ENCODE results near the gene NDP.
"Not testable (repeated sequence)": the region's sequence is repeated elsewhere in the genome, so short reads cannot be mapped to it uniquely, and the experiment has no call there.

The NDP gene

DNA sequence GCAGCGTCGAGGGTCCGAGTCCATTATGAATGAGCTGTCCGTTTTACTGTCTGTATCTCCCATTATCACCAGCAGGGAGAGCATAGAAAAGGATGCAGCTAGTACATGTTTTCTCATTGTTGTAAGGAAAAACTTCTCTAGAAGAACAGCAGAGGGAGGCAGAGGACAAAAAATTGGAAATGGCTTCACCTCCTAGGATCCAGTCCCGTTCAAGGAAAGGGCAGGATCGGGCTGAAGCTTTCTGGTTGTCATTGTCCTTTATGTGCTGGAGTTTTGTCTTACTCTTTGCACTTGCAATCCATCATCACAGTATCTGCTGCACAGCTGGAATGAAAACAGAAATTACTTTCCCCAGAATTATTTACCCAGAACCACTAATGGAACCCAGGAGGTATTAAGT, 14.7 kb downstream of the NDP start:
- no peak for TF ChIP-seq ZNF274 (IDR thresholded peaks at IDR 0.05; ENCODE audit: low read depth, low read length)
- no peak overlapping the region for H3K4me3 ChIP-seq (ENCODE audit: low read length)

DNA sequence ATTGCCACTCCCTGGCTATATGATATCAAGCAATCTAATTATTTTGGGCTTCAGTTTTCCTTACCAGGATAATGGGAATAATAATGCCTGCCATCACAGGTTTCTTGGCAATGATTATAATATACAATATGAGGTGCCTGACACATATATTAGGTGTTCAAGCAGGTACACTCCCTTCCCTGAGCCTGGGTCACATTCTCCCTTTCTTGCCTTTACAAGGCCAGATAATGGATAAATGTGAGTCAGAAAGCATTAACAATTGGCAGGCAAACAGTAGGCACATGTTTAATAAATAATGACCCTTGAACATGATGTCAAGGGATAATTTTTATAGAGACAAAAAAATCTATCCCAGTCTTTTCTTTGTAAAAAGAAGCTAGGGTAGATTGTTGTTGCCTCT, 17.2 kb downstream of the NDP start:
- H3K4me3 ChIP-seq (ENCODE audit: low read length) = no peak overlapping the region
- TF ChIP-seq ZNF274 (IDR thresholded peaks at IDR 0.05; ENCODE audit: low read depth, low read length) = no peak

DNA sequence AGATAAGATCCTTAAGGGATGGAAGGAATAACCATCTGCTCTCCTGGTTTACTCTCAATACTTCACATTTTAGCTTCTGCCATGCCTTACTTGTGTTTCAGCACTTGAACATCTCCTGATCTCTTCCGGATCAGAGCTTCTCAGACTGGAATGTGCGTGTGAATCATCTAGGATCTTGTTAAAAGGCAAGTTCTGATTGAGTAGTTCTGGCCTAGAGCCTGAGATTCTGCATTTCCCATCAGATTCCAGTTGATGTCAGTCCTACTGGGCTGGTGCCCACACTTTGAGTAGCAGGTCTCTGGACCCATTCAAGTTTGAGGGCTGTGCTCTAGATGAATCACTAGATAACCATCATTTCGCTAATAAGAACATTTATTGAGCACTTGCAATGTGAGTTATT, 20.0 kb downstream of the NDP start:
- no peak overlapping the region for H3K4me3 ChIP-seq (ENCODE audit: low read length)
- TF ChIP-seq ZNF274 (IDR thresholded peaks at IDR 0.05; ENCODE audit: low read depth, low read length) = no peak

DNA sequence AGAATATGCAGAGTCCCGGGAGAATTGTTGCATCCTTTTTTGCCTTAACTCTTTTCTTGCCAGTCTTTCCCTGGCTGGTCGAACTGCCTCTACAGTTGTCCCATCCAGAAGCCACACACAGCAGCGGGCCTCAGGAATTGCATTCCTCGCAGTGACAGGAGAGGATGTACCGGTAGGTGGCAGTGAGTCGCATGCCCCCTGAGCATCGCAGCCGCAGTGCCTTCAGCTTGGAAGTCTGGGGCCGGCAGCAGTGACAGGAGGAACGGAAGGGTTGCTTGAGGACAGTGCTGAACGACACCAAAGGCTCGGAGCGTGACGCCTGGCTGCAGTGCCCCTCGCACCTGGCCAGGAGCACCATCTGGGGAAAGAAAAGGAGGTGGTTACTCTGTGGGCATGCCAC, 23.5 kb downstream of the NDP start:
- no peak overlapping the region for H3K4me3 ChIP-seq (ENCODE audit: low read length)
- no peak for TF ChIP-seq ZNF274 (IDR thresholded peaks at IDR 0.05; ENCODE audit: low read depth, low read length)

DNA sequence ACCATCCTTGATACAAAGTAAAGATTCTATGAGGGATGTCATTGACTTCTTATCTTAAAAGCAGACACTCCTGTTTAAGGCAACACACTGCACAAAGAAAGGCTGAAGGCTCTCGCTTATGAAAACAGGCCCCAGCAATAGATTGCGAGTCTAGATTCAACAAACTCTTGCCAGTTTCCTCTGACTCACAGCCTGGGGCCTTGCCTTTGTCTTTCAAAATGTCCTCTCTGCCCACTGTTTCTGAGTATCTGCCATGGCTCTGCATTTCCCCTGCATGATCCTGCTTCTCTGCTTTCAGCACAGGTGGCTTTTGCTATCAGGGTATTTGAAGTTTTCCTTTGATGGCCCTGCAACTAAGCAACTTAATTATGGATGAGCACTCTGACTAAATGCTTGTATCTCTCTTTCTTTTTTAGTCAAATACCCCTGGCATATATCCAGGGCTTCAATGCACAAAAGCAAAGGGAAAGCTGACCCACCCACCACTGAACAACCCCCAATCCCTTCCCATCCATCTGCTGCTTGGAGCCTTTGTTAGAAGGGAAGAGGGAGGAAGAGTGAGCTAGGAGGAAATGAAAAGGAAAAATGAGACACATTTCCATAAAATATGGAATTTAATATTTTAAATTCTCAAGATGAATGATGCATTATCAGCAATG, 32.2 kb downstream of the NDP start:
- TF ChIP-seq ZNF274 (IDR thresholded peaks at IDR 0.05; ENCODE audit: low read depth, low read length) = no peak
- no peak overlapping the region for H3K4me3 ChIP-seq (ENCODE audit: low read length)

DNA sequence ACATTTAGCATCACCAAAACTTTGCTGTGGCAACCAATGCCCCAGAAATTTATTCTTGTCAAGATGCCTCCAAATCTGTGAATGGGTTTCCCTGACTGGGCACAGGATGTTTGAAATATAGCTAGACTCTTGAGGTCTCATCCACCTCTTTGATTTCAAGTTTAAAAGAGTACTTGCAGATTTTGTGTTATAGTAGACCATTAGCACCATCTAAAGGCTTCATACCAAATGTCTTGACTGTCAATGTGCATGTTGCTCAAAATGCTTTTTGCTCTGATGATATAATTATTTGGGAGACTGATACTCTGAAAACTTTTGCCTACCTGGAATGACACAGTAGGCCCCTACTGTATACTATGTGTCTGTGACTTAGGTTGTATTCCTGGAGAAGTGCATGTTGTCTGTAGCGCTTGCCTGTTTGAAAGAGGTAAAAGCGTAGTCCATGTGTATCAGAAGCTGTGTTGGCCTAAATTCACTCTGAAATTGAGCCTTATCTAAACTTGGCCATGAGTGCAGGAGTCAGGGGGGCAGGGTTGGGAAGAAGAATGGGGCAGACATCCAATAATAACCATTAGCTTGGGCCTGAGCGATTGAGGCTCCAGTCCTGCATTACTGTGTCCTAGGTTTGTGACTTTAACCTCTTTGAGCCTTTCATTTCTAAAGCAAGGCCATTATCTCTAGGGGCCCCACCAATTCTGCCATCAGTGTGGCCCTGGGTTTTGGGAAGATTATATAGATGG, 33.8 kb downstream of the NDP start:
- TF ChIP-seq ZNF274 (IDR thresholded peaks at IDR 0.05; ENCODE audit: low read depth, low read length) = no peak
- H3K4me3 ChIP-seq (ENCODE audit: low read length) = no peak overlapping the region

DNA sequence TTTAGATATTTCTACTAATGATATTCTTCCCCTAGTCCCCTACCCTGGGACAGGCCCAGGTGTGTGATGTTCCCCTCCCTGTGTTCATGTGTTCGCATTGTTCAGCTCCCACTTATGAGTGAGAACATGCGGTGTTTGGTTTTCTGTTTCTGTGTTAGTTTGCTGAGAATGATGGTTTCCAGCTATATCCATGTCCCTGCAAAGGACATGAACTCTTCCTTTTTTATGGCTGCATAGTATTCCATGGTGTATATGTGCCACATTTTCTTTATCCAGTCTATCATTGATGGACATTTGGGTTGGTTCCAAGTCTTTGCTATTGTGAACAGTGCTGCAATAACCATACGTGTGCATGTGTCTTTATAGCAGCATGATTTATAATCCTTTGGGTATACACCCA, 51.2 kb downstream of the NDP start:
- not testable (repeated sequence) for H3K4me3 ChIP-seq (ENCODE audit: low read length)

DNA sequence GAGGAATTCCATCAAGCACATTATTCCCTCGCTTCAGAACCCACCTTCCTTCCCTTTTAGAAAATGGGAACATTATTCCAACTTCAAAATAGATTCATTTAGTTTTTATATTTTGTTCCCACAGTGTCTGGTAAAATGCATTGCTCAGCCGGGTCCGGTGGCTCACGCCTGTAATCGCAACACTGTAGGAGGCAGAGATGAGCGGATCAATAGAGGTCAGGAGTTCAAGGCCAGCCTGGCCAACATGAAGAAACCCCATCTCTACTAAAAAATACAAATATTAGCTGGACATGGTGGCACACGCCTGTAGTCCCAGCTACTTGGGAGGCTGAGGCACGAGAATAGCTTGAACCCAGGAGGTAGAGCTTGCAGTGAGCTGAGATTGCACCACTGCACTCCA, 62.4 kb downstream of the NDP start:
- H3K4me3 ChIP-seq (ENCODE audit: low read length) = not testable (repeated sequence)

DNA sequence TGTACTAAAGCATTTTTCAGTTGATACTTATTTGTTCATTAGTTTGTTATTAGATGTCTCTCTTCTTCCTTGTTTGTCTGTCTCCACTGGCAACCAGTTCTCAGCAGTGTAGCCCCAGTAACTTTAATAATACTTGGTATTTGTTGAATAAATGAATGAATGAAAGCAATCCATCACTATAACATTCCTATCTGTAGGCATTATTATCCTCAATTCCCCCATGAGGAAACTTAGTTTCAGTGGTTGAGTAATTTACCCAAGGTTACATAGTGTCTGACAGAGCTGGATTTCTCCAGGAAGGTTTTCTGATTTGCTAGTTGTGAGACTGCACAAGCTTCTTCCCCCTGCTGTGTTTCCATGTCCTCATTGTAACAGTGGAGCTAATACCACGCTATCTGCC, 63.2 kb downstream of the NDP start:
- no peak for TF ChIP-seq ZNF274 (IDR thresholded peaks at IDR 0.05; ENCODE audit: low read depth, low read length)
- H3K4me3 ChIP-seq (ENCODE audit: low read length) = no peak overlapping the region

DNA sequence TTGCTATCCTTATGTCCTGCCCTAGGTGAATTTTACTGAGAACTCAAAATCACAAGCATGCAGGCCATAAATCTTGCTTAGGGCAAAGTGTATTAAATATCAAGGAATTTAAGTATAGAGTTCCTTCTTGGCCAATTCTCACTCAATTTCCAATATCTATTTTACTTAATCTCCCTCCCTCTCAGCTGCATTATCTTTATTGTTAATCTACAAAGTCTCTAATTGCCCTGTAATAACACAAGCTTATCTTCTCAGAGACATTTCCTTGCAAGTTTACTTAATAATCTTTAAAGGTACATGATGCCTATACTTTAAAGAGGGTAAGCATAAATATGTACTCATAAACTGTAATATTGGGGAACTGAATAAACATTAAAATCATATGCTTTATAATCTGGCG, 64.0 kb downstream of the NDP start:
- no peak overlapping the region for H3K4me3 ChIP-seq (ENCODE audit: low read length)
- no peak for TF ChIP-seq ZNF274 (IDR thresholded peaks at IDR 0.05; ENCODE audit: low read depth, low read length)

DNA sequence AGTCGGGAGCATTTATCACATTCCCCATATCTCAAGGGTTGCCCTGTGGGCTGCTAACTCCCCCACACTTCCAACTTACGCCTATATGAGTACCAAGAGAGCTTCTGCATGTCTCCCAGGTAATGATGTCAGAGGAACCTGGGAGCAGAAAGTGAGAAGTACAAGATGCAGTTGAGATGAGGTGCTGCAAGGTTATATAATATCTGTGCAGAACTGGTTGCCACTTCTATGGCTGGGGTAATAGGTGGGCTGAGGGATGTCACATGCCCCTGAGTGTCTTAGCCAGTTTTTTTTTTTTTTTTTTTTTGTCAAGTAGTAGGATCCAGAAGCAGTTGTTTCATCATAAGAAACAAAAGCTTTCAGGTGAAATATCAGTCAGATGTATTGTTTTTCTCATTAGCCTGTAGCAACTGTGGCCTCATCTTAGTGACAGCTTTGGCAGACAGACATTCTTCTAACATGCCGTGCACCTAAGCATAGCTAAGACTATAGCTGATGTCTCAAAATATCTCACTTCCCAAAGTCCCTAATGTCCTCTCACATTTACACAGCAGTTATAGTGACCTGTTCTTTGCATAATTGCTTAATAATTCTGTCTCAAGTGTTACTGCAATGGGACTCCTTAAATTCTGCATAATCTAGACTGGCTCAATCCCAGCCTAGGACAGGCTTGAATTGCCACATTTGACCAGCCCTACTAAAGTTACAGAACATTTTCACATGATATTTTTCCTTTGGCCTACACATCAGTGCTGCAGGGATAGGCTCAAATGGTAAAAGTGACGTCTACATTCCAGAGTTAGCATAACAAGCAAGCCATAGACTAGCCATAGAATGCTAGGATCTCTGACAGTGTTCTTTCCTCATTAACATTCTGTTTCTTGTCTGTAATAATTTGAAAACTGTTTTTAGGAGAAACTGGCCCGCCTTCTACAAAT, 73.0 kb downstream of the NDP start:
- no peak overlapping the region for H3K4me3 ChIP-seq (ENCODE audit: low read length)
- TF ChIP-seq ZNF274 (IDR thresholded peaks at IDR 0.05; ENCODE audit: low read depth, low read length) = no peak
